Stomach (tissue), 4 donors: ENCODE measurements around the gene LAMTOR4.
"Not testable (repeated sequence)": the region's sequence is repeated elsewhere in the genome, so short reads cannot be mapped to it uniquely, and the experiment has no call there.

Source experiments
- EP300 ChIP-seq: sonication (generic); formaldehyde crosslinking; IDR thresholded peaks from one replicate; pipeline ENCODE4 v1.6.1; 2017; ENCODE audit warnings: antibody characterized with exemption
- POLR2A ChIP-seq, 4 donors: fragments of 450-650 bp; IDR thresholded peaks; one replicate each; pipeline ENCODE4 v1.6.1; 2016; ENCODE audit warnings: antibody characterized with exemption in 4 of 4, control low read depth in 2 of 4, mild to moderate bottlenecking in 1 of 4, moderate library complexity in 1 of 4
- POLR2AphosphoS5 ChIP-seq, 3 donors: sonication (generic); formaldehyde crosslinking; IDR thresholded peaks; one replicate each; pipeline ENCODE4 v1.6.1; 2016; ENCODE audit warnings: antibody characterized with exemption in 3 of 3
- TF ChIP-seq, protein P1 (sequence below), 7 experiments: fragments of 450-650 bp in 4 of 7; fragments of 200-600 bp in 3 of 7; sonication (generic) in 3 of 7; IDR thresholded peaks; one replicate each; pipeline ENCODE4 v1.5.1; 2016 to 2019; ENCODE audit warnings: antibody characterized with exemption in 7 of 7, control low read depth in 2 of 7, mild to moderate bottlenecking in 1 of 7

DNA sequence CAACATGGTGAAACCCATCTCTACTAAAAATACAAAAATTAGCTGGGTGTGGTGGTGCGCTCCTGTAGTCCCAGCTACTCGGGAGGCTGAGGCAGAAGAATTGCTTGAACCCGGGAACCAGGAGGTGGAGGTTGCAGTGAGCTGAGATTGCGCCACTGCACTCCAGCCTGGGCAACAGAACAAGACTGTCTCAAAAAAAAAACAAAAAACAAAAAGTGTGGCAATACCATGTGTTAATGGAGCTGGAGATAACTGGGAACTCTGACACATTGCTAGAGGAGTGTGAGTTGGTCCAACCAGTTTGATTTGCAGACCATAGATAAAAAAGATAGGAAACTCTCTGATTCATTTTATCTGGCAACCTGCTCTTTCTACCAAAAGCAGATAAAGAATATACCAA is 2.4 kb upstream of the LAMTOR4 start:
- TF ChIP-seq, protein P1, sequence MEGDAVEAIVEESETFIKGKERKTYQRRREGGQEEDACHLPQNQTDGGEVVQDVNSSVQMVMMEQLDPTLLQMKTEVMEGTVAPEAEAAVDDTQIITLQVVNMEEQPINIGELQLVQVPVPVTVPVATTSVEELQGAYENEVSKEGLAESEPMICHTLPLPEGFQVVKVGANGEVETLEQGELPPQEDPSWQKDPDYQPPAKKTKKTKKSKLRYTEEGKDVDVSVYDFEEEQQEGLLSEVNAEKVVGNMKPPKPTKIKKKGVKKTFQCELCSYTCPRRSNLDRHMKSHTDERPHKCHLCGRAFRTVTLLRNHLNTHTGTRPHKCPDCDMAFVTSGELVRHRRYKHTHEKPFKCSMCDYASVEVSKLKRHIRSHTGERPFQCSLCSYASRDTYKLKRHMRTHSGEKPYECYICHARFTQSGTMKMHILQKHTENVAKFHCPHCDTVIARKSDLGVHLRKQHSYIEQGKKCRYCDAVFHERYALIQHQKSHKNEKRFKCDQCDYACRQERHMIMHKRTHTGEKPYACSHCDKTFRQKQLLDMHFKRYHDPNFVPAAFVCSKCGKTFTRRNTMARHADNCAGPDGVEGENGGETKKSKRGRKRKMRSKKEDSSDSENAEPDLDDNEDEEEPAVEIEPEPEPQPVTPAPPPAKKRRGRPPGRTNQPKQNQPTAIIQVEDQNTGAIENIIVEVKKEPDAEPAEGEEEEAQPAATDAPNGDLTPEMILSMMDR (IDR thresholded peaks at IDR 0.05): not testable (repeated sequence)
- not testable (repeated sequence) for TF ChIP-seq POLR2A (IDR thresholded peaks at IDR 0.05); POLR2AphosphoS5 (IDR thresholded peaks at IDR 0.05); EP300
